Activated T-helper 2 cell treated with anti-CD3 and anti-CD28 coated beads, Interferon-gamma antibody, Interleukin-2, Interleukin-4, amounts not matched to agents 10 μg/mL and 5 μg/mL and 100 μg/mL, durations not matched to agents 14 hours and 24 hours and 36 hours (primary cell): Measurements from ENCODE around the gene MAG. TPM values are rescaled to one million over a fixed set of nuclear protein-coding genes. Genes with fewer than 3 reads are reported as not detected.

Experiments
- DNase-seq: peaks from one replicate; pipeline ENCODE4 v3.0.0; 2021; ENCODE audit warnings: low spot score
- H3K27ac Mint-ChIP-seq: one replicate; pipeline ENCODE4 v1.8.0; 2021; ENCODE audit warnings: mixed read lengths
- H3K27me3 Mint-ChIP-seq: one replicate; pipeline ENCODE4 v1.8.0; 2021; ENCODE audit warnings: low read depth, mixed read lengths
- H3K36me3 Mint-ChIP-seq: one replicate; pipeline ENCODE4 v1.8.0; 2021; ENCODE audit warnings: low read depth, mixed read lengths
- H3K4me1 Mint-ChIP-seq: one replicate; pipeline ENCODE4 v1.8.0; 2021; ENCODE audit warnings: low read depth, mixed read lengths
- H3K4me3 Mint-ChIP-seq: one replicate; pipeline ENCODE4 v1.8.0; 2021; ENCODE audit warnings: low read depth, mild to moderate bottlenecking, moderate library complexity, mixed read lengths
- H3K9me3 Mint-ChIP-seq: one replicate; pipeline ENCODE4 v1.8.0; 2021; ENCODE audit warnings: mixed read lengths
- intact Hi-C: fragments of 100-400 bp; cut with micrococcal nuclease; formaldehyde crosslinking; loops from one replicate; pipeline ENCODE4 v1.15.1; 2023
- total RNA-seq: library from RNA; stranded (reverse); gene quantifications from 2 replicates; pipeline ENCODE4 v1.2.3, GENCODE V29; 2022

Gene MAG
- total RNA-seq, 1 donor from 2014 or later: 0.37 TPM

DNA sequence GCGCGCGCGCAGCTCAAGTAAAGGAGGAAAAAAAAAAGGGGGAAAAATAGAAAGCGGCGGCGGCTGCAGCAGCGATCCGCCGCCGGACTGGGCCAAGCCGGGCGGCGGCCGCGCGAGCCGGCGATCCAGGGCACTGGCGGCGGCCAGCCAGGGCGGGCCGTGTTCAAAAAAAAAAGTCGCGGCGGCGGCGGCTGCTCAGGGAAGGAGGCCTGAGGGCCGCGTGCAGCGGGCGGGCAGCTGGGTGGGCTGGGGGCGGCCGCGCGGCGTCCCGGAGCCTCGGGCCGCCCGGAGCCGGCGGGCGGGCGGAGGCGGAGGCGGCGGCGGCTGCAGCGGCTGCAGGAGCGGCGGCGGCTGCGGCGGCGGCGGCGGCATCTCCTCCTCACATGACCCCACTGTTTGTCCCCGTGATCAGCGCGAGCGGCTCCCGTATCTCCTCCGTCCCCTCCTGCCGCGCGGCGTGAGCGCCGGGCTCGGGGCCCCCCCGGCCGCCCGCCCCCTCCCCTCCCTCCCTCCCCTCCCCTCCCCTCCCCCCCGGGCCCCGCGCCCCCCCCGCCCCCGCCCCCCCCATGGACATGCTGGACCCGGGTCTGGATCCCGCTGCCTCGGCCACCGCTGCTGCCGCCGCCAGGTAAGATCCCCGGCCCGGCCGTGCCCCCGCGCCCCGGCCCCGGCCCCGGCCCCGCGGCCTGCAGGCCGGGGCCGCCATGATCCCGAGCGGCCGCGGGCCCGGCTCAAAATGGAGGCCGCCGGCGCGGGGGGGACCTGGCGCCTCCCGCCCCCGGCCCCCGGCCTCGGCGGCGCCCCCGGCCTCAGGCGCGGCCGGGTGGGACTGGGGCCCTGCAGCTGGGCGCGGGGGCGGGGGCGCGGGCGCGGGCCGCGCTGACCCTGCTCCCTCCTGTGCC is 23.2 kb upstream of the MAG start, which contains the start of gene USF2:
Gene USF2, plus strand, starts transcription at position 427 of the 902 bp plus-strand sequence. Its CDS starts 140 bp downstream, at position 567.
- Mint-ChIP-seq H3K27ac (peak within 1 kb of the TSS; percentile 91), H3K36me3 (peaks cover 50% of the 10 kb centered on the region), H3K27me3 (no peaks in the 10 kb centered on the region), H3K4me3 (peak within 1 kb of the TSS; percentile 93), H3K4me1 (peaks cover 12% of the 10 kb centered on the region), H3K9me3 (no peaks in the 10 kb centered on the region)
- peak; percentile 60 for DNase-seq
- intact Hi-C loops: loop anchor here (2.0 to 5.0 kb wide), 5 partner anchors 61 to 449 kb away; partner anchors contain the start of genes FFAR1, FXYD5, FXYD7 and KMT2B

DNA sequence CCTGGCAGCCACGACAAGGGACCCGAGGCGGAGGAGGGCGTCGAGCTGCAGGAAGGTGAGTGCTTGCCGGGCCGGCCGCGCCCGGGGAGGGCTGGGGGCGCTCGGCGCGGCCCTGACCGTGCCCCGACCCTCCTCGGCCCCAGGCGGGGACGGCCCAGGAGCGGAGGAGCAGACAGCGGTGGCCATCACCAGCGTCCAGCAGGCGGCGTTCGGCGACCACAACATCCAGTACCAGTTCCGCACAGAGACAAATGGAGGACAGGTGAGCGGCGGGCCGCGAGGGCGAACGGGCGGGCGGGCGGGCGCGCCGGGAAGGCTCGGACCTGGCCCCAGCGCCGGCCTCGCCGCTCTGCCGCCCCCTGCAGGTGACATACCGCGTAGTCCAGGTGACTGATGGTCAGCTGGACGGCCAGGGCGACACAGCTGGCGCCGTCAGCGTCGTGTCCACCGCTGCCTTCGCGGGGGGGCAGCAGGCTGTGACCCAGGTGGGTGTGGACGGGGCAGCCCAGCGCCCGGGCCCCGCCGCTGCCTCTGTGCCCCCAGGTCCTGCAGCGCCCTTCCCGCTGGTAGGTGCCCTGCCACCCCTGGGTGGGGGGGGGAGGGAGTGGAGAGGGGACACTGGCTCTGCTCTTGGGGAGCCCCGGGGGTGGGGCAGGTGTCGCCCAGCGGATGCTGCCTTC is 22.4 kb upstream of the MAG start:
- Mint-ChIP-seq H3K27ac (peak overlapping the region; percentile 67), H3K27me3 (no peaks in the 10 kb centered on the region), H3K4me3 (peak overlapping the region; percentile 72), H3K9me3 (no peaks in the 10 kb centered on the region), H3K4me1 (peaks cover 12% of the 10 kb centered on the region), H3K36me3 (peaks cover 57% of the 10 kb centered on the region)
- intact Hi-C loops: loop anchor here (2.0 to 5.0 kb wide), 5 partner anchors 62 to 448 kb away; partner anchors contain the start of genes FFAR1, FXYD5, FXYD7 and KMT2B
- peak; percentile 76 for DNase-seq

GRCh38 chr19:35270381-35270811 is 21.6 kb upstream of the MAG start:
- H3K9me3 Mint-ChIP-seq: no peaks in the 10 kb centered on the region
- no peak overlapping the region for H3K27ac Mint-ChIP-seq
- DNase-seq: no peak
- H3K36me3 Mint-ChIP-seq: peaks cover 62% of the 10 kb centered on the region
- peaks cover 12% of the 10 kb centered on the region for H3K4me1 Mint-ChIP-seq
- no peaks in the 10 kb centered on the region for H3K27me3 Mint-ChIP-seq
- intact Hi-C loops: no loop called here
- peak overlapping the region; percentile 66 for H3K4me3 Mint-ChIP-seq

GRCh38 chr19:35271546-35271945 is 20.4 kb upstream of the MAG start:
- peaks cover 64% of the 10 kb centered on the region for H3K36me3 Mint-ChIP-seq
- peaks cover 5% of the 10 kb centered on the region for H3K4me1 Mint-ChIP-seq
- H3K27ac Mint-ChIP-seq: no peak overlapping the region
- intact Hi-C loops: no loop called here
- H3K27me3 Mint-ChIP-seq: no peaks in the 10 kb centered on the region
- H3K9me3 Mint-ChIP-seq: no peaks in the 10 kb centered on the region
- no peak for DNase-seq
- no peak overlapping the region for H3K4me3 Mint-ChIP-seq

DNA sequence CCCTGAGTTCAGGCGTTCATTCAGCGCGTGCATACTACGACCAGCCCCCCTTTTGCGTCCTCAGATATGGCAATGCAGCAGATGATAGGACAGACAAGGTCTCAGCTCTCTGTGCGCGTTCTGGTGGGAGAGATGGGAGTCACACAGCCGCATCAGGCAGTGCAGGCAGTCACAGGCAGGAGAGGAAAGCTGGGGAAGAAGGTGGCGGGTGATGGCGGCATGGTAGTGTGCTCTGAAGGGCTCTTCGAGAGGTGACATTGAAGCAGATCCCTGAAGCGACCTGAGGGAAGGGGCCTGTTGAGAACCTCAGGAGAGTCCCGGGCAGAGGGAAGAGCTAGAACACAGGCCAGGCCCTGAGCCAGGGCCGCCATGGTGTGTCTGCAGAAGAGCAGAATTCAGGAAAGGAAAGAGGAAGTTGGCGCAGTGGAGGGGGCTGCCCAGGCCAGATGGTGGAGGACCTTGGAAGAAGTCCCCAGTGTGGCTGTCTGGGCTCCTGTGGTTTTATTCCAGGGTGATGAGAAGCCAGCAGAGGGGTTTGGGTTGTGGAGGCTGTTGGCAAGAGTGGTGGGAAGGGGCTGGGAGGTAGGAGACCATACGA is 19.7 kb upstream of the MAG start:
- Mint-ChIP-seq H3K4me3 (no peak overlapping the region), H3K4me1 (peaks cover 7% of the 10 kb centered on the region), H3K27ac (no peak overlapping the region), H3K36me3 (peaks cover 69% of the 10 kb centered on the region), H3K9me3 (no peaks in the 10 kb centered on the region), H3K27me3 (no peaks in the 10 kb centered on the region)
- no peak for DNase-seq
- intact Hi-C loops: no loop called here

DNA sequence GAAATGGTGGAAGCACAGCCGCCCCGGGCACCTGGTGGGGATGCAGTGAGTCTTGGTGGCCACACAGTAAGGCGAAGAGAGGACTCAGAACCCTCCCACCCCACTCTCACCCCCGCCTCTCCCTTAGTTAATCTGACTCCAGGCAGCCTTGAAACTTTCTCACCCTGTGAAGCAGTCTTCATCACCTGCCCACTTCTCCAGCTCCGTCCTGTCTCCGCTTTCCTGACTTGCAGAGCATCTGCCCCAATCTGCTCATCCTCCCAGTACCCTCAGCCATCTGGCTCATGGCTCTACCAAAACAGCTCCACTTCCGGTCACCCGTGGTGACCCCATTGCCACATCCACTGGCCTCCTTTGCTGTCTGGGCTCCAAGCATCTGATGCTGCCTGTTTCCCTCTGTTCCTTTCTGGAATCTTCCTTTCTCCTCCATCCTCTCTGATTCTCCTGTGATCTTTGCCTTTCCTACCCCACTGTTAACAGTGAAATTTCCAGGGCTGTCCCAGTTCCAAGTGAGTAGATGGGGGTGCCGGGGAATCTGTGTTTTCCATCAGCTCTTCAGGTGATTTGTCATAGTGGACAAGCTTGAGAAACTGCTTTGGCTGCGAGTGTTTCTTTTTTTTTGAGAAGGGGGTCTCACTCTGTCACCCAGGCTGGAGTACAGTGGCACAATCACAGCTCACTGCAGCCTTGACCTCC is 18.9 kb upstream of the MAG start:
- Mint-ChIP-seq H3K27me3 (no peaks in the 10 kb centered on the region), H3K27ac (no peak overlapping the region)

GRCh38 chr19:35273686-35274259 is 18.2 kb upstream of the MAG start:
- Mint-ChIP-seq H3K9me3 (no peaks in the 10 kb centered on the region), H3K27ac (no peak overlapping the region), H3K36me3 (peaks cover 67% of the 10 kb centered on the region), H3K4me1 (peaks cover 7% of the 10 kb centered on the region), H3K27me3 (no peaks in the 10 kb centered on the region), H3K4me3 (no peak overlapping the region)
- intact Hi-C loops: no loop called here
- DNase-seq: no peak

More for the DNA sequence above, 18.9 kb upstream of the MAG start:
- Mint-ChIP-seq H3K36me3 (peaks cover 67% of the 10 kb centered on the region), H3K4me3 (no peak overlapping the region), H3K4me1 (peaks cover 7% of the 10 kb centered on the region), H3K9me3 (no peaks in the 10 kb centered on the region)
- intact Hi-C loops: no loop called here
- DNase-seq: no peak

- Mint-ChIP-seq H3K27me3 (no peaks in the 10 kb centered on the region), H3K4me3 (no peak overlapping the region), H3K9me3 (no peaks in the 10 kb centered on the region), H3K4me1 (peaks cover 7% of the 10 kb centered on the region), H3K27ac (no peak overlapping the region), H3K36me3 (peaks cover 68% of the 10 kb centered on the region)
- DNase-seq: no peak
- intact Hi-C loops: no loop called here
Observed at GRCh38 chr19:35274323-35274722, 17.6 kb upstream of the MAG start.

DNA sequence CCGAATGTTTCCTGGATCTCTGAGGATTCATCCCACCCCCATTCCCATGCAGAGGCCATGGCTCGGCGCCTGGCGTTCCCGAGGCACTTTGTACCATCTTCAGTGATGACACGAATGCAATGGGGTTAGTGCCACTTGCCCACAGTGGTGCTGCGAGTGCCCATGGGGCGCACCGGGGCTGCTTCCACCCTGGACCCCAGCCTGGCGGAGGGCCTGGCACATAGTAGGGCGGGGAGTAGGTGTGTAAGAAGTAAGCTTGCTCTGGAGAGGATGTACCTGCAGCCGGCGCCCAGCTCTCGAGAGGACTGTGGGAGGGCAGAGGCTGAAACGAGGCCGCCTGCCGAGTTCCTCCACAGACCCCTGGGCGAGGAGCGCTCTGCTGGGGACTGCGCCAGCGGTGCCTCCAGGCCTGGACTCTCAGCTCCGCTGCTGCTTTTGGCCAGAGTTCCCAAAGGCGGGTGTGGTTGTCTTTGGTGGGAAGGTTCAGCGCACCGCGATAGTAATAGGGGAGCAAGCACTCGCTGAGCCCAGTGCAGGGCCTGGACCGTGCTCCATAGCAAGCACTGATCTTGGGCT is 15.2 kb upstream of the MAG start:
- H3K27me3 Mint-ChIP-seq: peaks cover 1% of the 10 kb centered on the region
- no peaks in the 10 kb centered on the region for H3K9me3 Mint-ChIP-seq
- H3K27ac Mint-ChIP-seq: no peak overlapping the region
- DNase-seq: no peak
- no peak overlapping the region for H3K4me3 Mint-ChIP-seq
- peaks cover 6% of the 10 kb centered on the region for H3K4me1 Mint-ChIP-seq
- H3K36me3 Mint-ChIP-seq: peaks cover 50% of the 10 kb centered on the region
- intact Hi-C loops: no loop called here

GRCh38 chr19:35278578-35279284 is 13.2 kb upstream of the MAG start:
- Mint-ChIP-seq H3K27ac (no peak overlapping the region), H3K4me1 (peaks cover 2% of the 10 kb centered on the region), H3K27me3 (peaks cover 1% of the 10 kb centered on the region), H3K4me3 (no peak overlapping the region), H3K9me3 (no peaks in the 10 kb centered on the region), H3K36me3 (peaks cover 34% of the 10 kb centered on the region)
- intact Hi-C loops: no loop called here
- no peak for DNase-seq

DNA sequence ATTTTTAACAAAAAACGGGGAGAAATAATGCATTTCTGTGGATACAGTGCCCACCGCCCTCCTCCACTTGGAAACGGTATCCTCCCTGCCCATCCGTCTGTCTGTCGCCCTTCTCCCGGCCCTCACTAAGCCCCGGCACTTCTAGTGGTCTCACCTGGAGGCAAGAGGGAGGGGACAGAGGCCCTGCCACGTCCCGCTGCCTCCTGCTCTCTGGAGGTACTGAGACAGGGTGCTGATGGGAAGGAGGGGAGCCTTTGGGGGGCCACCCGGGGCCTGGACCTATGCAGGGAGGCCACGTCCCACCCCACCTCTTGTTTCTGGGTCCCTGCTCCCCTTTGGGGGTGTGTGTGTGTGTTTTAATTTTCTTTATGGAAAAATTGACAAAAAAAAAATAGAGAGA is 12.6 kb upstream of the MAG start:
- Mint-ChIP-seq H3K9me3 (no peaks in the 10 kb centered on the region), H3K4me1 (peaks cover 2% of the 10 kb centered on the region), H3K27me3 (peaks cover 1% of the 10 kb centered on the region), H3K4me3 (no peak overlapping the region), H3K27ac (no peak overlapping the region), H3K36me3 (peaks cover 28% of the 10 kb centered on the region)
- intact Hi-C loops: no loop called here
- no peak for DNase-seq
